22Rv1 (cell line): ENCODE results near the gene NOXO1.

Experiments
- H3K27ac ChIP-seq: fragments of 450-650 bp; 2 replicates; pipeline ENCODE4 v1.5.1; 2017
- ZFX ChIP-seq: fragments of 450-650 bp; IDR thresholded peaks from 2 replicates; pipeline ENCODE4 v1.6.1; 2017; ENCODE audit warnings: antibody characterized with exemption, borderline replicate concordance
- TF ChIP-seq, protein P1 (sequence below): fragments of 450-650 bp; IDR thresholded peaks from 2 replicates; pipeline ENCODE4 v1.5.1; 2017; ENCODE audit warnings: mild to moderate bottlenecking

NOXO1 gene

DNA sequence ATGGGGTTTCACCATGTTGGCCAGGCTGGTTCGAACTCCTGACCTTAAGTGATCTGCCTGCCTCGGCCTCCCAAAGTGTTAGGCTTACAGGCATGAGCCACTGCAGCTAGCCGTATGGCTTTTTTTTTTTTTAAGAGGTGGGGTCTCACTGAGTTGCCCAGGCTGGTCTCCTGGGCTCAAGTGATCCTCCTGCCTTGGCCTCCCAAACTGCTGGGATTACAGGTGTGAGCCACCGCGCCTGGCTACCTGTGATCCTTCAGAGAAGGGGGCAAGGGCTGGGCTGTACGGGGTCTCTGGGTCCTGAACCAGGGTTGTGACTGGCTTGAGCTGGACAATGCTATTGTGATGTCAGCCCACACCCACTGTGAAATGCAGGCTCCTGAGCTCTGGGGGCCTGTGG lies 14.8 kb downstream of the NOXO1 start, which contains the start of gene RNF151:
Gene RNF151, plus strand, starts transcription at position 397 of the 400 bp plus-strand sequence. CDS start 26 bp downstream, outside the sequence.
- TF ChIP-seq, protein P1, sequence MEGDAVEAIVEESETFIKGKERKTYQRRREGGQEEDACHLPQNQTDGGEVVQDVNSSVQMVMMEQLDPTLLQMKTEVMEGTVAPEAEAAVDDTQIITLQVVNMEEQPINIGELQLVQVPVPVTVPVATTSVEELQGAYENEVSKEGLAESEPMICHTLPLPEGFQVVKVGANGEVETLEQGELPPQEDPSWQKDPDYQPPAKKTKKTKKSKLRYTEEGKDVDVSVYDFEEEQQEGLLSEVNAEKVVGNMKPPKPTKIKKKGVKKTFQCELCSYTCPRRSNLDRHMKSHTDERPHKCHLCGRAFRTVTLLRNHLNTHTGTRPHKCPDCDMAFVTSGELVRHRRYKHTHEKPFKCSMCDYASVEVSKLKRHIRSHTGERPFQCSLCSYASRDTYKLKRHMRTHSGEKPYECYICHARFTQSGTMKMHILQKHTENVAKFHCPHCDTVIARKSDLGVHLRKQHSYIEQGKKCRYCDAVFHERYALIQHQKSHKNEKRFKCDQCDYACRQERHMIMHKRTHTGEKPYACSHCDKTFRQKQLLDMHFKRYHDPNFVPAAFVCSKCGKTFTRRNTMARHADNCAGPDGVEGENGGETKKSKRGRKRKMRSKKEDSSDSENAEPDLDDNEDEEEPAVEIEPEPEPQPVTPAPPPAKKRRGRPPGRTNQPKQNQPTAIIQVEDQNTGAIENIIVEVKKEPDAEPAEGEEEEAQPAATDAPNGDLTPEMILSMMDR, result no peak
- TF ChIP-seq ZFX, result no peak
- H3K27ac ChIP-seq, result peak within 1 kb of the TSS; percentile 96

DNA sequence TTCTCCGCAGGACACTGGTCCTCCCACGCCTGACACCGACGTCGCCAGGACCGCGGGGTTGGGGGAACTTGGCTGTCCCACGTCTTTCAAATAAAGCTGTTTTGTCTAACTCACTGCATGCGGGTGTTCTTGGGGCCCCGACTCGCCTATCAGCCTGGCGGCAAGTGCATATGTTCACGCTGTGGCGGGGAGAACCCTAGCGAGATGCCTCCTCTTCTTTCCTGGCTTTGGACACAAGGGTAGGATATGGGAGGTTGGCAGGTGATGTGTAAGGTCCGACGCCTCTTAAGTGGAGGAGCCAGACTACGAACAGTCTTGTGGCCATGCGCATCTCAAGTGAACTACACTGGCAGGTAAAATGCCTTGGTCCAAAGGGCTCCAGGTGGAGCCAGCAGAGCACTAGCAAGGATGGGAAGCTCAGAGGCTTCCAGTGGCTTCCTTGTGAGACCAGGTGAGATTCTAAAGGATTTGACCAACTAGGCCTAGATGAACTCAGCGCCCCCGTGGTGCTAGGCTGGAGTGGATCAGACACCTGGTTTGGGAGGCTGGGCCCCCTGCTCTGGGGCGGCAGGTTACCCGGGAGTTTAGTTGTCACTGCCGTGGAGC lies 15.8 kb downstream of the NOXO1 start:
- TF ChIP-seq ZFX, result no peak
- TF ChIP-seq, protein P1, result no peak
- peak overlapping the region; percentile 96 for H3K27ac ChIP-seq

DNA sequence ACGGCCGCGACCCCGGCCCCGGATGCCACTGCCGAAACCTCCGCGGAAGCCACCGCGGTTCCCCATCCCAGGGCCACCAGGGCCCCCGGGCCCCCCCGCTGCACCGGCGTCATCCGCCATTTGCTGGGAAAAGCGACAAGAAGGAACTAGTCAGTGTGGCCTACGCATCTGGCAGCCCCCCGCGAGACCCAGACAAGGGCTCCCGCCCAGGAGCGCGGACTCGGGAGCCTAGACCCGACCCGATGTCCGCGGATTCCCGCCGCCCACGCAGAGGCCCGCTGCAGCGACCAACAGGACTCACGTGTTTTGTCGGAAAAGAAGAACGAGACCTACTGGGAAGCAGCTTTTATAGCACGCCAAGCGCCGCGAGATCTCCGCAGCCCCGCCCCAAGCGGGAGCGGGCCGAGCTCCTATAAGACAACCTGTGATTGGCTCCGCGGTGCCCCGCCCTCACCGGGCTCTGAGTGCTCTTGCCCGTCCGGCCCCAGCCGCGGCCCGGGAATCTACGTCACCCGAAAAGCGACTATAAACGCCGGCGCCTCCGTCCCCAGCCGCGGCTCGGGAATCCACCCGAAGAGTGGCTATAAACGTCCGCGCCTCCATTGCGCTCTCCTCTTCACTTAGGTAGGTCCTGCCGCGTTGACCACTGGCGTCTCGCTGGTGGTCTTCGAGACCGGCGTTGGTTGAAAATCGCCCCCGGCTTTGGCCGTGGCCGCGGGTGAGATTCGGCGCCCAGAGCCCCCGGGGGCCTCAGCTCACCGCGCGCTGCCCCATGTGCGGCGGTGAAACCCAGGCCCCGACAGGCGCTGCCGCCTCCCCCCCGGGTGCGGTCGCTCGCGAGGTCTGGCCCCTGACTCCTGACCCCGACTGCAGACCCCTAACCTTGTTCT lies 16.5 kb downstream of the NOXO1 start, which contains the start of gene RPS2:
Gene RPS2, minus strand, starts transcription at position 321 of the 890 bp plus-strand sequence. Its CDS starts 201 bp downstream, at position 120.
- TF ChIP-seq ZFX, result no peak
- TF ChIP-seq, protein P1, result peak; percentile 23; the same call in 1 of the 2 replicates
- peak within 1 kb of the TSS; percentile 96 for H3K27ac ChIP-seq

DNA sequence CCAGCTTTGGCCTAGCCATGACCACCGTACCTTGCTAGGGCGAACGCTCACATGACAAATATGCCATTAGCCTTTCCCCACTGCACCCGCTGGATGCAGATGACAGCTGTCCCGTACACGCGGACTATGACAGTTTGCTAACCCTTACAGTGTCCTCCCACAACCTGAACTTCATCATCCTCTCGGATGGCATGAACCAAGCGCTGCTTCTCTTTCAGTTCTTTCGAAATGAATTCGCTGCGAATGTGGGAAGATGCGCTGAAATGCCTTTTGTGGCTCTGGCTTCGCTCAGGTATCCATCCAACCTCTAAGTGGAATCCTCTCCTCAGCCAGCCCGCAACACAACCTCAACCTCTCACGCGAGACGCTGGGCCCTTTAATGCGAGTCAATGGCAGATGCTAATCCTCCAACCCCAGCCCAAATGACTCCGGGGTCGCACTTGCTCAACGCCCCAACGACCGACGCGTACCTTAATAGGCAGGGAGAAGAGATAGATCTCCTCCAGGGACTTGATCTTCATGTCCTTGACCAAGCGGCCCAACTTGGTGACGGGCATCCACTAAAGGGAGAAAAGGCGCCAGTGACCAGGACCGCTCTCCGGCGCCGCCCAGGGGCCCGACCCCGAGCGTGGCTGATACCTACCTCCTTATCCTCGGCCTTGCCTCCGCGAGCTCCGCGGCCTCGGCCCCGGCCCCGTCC lies 17.3 kb downstream of the NOXO1 start:
- H3K27ac ChIP-seq, result peak overlapping the region; percentile 96
- TF ChIP-seq, protein P1, result peak; percentile 58
- no peak for TF ChIP-seq ZFX

DNA sequence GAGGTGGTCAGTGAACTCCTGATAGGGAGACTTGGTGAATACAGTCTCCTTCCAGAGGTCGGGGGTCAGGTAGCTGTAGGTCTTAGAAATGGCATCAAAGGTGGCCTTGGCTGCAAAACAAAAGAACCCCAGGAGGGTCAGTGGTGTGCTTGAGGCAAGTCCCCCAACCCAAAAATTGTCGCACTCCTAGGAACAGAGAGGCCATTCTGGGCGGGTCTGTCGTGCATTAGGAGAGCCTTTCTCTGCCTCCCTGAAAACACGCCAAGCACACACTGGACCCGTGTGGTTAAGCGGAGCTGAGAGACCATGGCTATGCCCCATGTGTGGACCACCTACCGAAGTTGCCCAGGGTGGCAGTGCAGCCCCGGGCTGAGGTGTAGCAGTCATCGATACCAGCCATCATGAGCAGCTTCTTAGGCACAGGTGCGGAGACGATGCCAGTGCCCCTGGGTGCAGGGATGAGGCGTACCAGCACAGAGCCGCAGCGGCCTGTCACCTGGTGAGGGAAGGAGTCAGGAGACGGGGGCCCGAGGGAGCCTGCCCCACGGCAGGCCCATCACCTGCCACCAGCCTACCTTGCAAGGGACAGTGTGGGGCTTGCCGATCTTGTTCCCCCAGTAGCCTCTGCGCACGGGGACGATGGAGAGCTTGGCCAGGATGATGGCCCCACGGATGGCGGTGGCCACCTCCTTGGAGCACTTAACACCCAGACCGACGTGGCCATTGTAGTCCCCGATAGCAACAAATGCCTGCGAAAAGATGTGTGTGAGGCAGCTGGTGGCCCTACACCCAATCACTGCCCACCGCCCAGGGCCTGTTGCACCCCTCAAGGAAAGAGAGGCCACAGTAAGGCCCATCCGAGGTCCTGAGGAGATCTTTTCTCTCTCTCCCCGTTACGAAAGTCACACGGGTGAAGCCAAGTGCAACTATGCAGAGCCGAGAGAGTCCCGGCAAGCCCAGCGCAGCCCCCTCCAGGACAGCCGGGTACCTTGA lies 18.8 kb downstream of the NOXO1 start:
- peak overlapping the region; percentile 96 for H3K27ac ChIP-seq

- TF ChIP-seq, protein P1, result no peak
- no peak for TF ChIP-seq ZFX
- peak overlapping the region; percentile 96 for H3K27ac ChIP-seq
These were observed 19.6 kb downstream of the NOXO1 start for GRCh38 chr16:1961651-1962067.
